HepG2 (cell line): ENCODE results near the gene NAA15. TPM values are rescaled to one million over a fixed set of nuclear protein-coding genes. Genes with fewer than 3 reads are reported as not detected.
A peak's percentile ranks its signal among the peaks of the same experiment; 100 is the strongest.

Experiments used
- CBX1 ChIP-seq: IDR thresholded peaks from one replicate; pipeline ENCODE4 v1.6.1; 2016; ENCODE audit warnings: antibody characterized with exemption, low read depth
- CBX5 ChIP-seq: sonication (generic); formaldehyde crosslinking; IDR thresholded peaks from 2 replicates; pipeline ENCODE4 v1.4.0; 2020; ENCODE audit warnings: missing genetic modification reagents, borderline replicate concordance
- DMAP1 ChIP-seq: IDR thresholded peaks from 2 replicates; pipeline ENCODE4 v1.6.1; 2016
- ESRRA ChIP-seq: sonication (generic); formaldehyde crosslinking; IDR thresholded peaks from 2 replicates; pipeline ENCODE4 v1.5.1; 2020; ENCODE audit warnings: mild to moderate bottlenecking, low read depth, missing genetic modification reagents
- KAT2B ChIP-seq: fragments of 150-350 bp; IDR thresholded peaks from 2 replicates; pipeline ENCODE4 v1.6.1; 2014; ENCODE audit warnings: low read depth, low read length, borderline replicate concordance
- PITX1 ChIP-seq: sonication (generic); formaldehyde crosslinking; IDR thresholded peaks from 2 replicates; pipeline ENCODE4 v1.5.1; 2020; ENCODE audit warnings: mild to moderate bottlenecking, missing genetic modification reagents
- SIX4 ChIP-seq: sonication (generic); formaldehyde crosslinking; IDR thresholded peaks from 2 replicates; pipeline ENCODE4 v1.4.0; 2020; ENCODE audit warnings: missing genetic modification reagents
- ZC3H4 ChIP-seq: sonication (generic); formaldehyde crosslinking; IDR thresholded peaks from 2 replicates; pipeline ENCODE4 v1.4.0; 2020; ENCODE audit warnings: missing genetic modification reagents, borderline replicate concordance
- ZFP37 ChIP-seq: sonication (generic); formaldehyde crosslinking; IDR thresholded peaks from 2 replicates; pipeline ENCODE4 v1.4.0; 2020; ENCODE audit warnings: missing genetic modification reagents, borderline replicate concordance
- ZMAT3 ChIP-seq: sonication (generic); formaldehyde crosslinking; conservative IDR thresholded peaks from 2 replicates; pipeline ENCODE4 v1.7.0; 2021; ENCODE audit warnings: missing genetic modification reagents
- ZNF180 ChIP-seq: sonication (generic); formaldehyde crosslinking; IDR thresholded peaks from 2 replicates; pipeline ENCODE4 v1.4.0; 2020; ENCODE audit warnings: low read depth, missing genetic modification reagents, borderline replicate concordance
- ZNF264 ChIP-seq: sonication (generic); formaldehyde crosslinking; IDR thresholded peaks from 2 replicates; pipeline ENCODE4 v1.4.0; 2020; ENCODE audit warnings: missing genetic modification reagents
- ZSCAN21 ChIP-seq: sonication (generic); formaldehyde crosslinking; IDR thresholded peaks from 2 replicates; pipeline ENCODE4 v1.8.0; 2022; ENCODE audit warnings: mild to moderate bottlenecking, missing genetic modification reagents, moderate library complexity, borderline replicate concordance
- polyA plus RNA-seq, 8 experiments: library from polyadenylated mRNA; depleted of rRNA in 3 of 8; stranded (reverse) in 7 of 8; unstranded in 1 of 8; fragments of >200 nt; fragmentation: Illumina TruSeq in 4 of 8; extraction: Trizol in 4 of 8; gene quantifications; 2 replicates each; pipeline versions ENCODE4 v1.2.1 to v1.2.3, GENCODE V29; 2011 to 2016; ENCODE audit warnings: low read depth in 4 of 8, missing spikeins in 1 of 8, mixed read lengths in 1 of 8; ENCODE audit not compliant: insufficient read depth in 1 of 8
- total RNA-seq, 5 experiments: library from RNA; depleted of rRNA; stranded (reverse); fragments of >200 nt; fragmentation: Illumina TruSeq; extraction: Trizol; gene quantifications; 2 replicates each; pipeline ENCODE4 v1.2.3, GENCODE V29; 2016; ENCODE audit warnings: low read depth in 1 of 5
- TF ChIP-seq, protein P1 (sequence below): sonication (generic); formaldehyde crosslinking; IDR thresholded peaks from 2 replicates; pipeline ENCODE4 v1.9.0; 2021; ENCODE audit warnings: missing genetic modification reagents, borderline replicate concordance
- TF ChIP-seq, protein P2 (sequence below): sonication (generic); formaldehyde crosslinking; IDR thresholded peaks from 2 replicates; pipeline ENCODE4 v1.4.0; 2020; ENCODE audit warnings: missing genetic modification reagents, borderline replicate concordance
- TF ChIP-seq, protein P3 (sequence below): sonication (generic); formaldehyde crosslinking; IDR thresholded peaks from 2 replicates; pipeline ENCODE4 v1.5.0; 2020; ENCODE audit warnings: mild to moderate bottlenecking, low read depth, missing genetic modification reagents, borderline replicate concordance
- TF ChIP-seq, protein P4 (sequence below): sonication (generic); formaldehyde crosslinking; IDR thresholded peaks from 2 replicates; pipeline ENCODE4 v1.5.1; 2020; ENCODE audit warnings: missing genetic modification reagents, mild to moderate bottlenecking, borderline replicate concordance
- TF ChIP-seq, protein P5 (sequence below): IDR thresholded peaks from 2 replicates; pipeline ENCODE4 v1.6.1; 2012; ENCODE audit warnings: inconsistent platforms
- TF ChIP-seq, protein P6 (sequence below): sonication (generic); formaldehyde crosslinking; IDR thresholded peaks from 2 replicates; pipeline ENCODE4 v1.4.0; 2020; ENCODE audit warnings: mild to moderate bottlenecking, missing genetic modification reagents
- TF ChIP-seq, protein P7 (sequence below): sonication (generic); formaldehyde crosslinking; IDR thresholded peaks from 2 replicates; pipeline ENCODE4 v1.9.0; 2022; ENCODE audit warnings: low read depth, missing genetic modification reagents

Gene NAA15
- total and polyA plus RNA-seq, 2 of the 13 experiments (the other 11 are each of a cell fraction or from before 2014, with no cell fraction given): 6.2 to 50.2 TPM

DNA sequence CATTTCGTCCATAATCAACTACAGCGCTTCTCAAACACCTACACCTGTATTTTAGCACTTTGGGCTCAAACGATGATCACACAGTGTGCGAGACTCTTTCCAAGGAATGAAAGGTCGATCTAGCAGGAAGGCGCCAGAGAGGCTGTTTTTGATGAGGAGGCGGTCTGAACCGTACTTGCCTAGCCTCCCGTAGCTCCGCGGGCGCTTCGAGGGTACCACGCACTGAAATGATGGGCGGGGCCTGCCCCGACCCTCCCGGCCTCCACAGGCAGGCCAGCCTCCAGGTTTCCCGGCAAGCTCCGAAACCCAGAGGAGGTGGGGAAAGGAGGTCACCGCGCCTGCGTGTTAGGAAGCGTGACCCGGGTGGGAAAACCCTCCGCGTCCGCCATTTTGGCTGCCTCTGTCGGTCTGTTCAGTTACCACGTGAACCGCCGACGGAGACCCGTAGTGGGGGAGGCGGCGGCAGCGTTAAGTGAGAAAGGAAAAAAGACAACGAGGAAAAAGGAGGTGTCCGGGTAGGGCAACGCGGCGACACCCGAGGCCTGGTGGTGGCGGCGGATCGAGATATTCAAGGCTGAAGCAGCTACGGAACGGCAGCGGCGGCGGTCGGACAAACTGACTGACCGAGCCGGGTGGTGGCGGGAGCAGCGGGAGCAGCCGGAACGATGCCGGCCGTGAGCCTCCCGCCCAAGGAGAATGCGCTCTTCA, at the start of gene NAA15 (continued):
- TF ChIP-seq ZC3H4 (CRISPR knock-in tag): no peak
- TF ChIP-seq ZFP37 (CRISPR knock-in tag): no peak
- TF ChIP-seq PITX1 (CRISPR knock-in tag): no peak; the same call in none of the 2 replicates
- TF ChIP-seq, protein P1, sequence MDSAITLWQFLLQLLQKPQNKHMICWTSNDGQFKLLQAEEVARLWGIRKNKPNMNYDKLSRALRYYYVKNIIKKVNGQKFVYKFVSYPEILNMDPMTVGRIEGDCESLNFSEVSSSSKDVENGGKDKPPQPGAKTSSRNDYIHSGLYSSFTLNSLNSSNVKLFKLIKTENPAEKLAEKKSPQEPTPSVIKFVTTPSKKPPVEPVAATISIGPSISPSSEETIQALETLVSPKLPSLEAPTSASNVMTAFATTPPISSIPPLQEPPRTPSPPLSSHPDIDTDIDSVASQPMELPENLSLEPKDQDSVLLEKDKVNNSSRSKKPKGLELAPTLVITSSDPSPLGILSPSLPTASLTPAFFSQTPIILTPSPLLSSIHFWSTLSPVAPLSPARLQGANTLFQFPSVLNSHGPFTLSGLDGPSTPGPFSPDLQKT (CRISPR knock-in tag): no peak
- TF ChIP-seq, protein P2, sequence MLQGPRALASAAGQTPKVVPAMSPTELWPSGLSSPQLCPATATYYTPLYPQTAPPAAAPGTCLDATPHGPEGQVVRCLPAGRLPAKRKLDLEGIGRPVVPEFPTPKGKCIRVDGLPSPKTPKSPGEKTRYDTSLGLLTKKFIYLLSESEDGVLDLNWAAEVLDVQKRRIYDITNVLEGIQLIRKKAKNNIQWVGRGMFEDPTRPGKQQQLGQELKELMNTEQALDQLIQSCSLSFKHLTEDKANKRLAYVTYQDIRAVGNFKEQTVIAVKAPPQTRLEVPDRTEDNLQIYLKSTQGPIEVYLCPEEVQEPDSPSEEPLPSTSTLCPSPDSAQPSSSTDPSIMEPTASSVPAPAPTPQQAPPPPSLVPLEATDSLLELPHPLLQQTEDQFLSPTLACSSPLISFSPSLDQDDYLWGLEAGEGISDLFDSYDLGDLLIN (CRISPR knock-in tag): no peak
- TF ChIP-seq ZMAT3 (CRISPR knock-in tag): 0 out of 2 replicates have a peak, but pooled peaks have one; percentile 57
- TF ChIP-seq, protein P3, sequence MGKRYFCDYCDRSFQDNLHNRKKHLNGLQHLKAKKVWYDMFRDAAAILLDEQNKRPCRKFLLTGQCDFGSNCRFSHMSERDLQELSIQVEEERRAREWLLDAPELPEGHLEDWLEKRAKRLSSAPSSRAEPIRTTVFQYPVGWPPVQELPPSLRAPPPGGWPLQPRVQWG: no peak
- TF ChIP-seq ZSCAN21 (CRISPR knock-in tag): peak; percentile 50; the same call in 1 of the 2 replicates
- peak; percentile 59; the same call in 1 of the 2 replicates for TF ChIP-seq CBX5
- no peak; the same call in 1 of the 2 replicates for TF ChIP-seq SIX4 (CRISPR knock-in tag)
- peak; percentile 96 for TF ChIP-seq DMAP1 (CRISPR knock-in tag)
- TF ChIP-seq, protein P4, sequence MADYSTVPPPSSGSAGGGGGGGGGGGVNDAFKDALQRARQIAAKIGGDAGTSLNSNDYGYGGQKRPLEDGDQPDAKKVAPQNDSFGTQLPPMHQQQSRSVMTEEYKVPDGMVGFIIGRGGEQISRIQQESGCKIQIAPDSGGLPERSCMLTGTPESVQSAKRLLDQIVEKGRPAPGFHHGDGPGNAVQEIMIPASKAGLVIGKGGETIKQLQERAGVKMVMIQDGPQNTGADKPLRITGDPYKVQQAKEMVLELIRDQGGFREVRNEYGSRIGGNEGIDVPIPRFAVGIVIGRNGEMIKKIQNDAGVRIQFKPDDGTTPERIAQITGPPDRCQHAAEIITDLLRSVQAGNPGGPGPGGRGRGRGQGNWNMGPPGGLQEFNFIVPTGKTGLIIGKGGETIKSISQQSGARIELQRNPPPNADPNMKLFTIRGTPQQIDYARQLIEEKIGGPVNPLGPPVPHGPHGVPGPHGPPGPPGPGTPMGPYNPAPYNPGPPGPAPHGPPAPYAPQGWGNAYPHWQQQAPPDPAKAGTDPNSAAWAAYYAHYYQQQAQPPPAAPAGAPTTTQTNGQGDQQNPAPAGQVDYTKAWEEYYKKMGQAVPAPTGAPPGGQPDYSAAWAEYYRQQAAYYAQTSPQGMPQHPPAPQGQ (CRISPR knock-in tag): no peak
- TF ChIP-seq ZNF180: no peak
- no peak for TF ChIP-seq ESRRA (CRISPR knock-in tag)
- TF ChIP-seq, protein P5, sequence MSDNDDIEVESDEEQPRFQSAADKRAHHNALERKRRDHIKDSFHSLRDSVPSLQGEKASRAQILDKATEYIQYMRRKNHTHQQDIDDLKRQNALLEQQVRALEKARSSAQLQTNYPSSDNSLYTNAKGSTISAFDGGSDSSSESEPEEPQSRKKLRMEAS: peak; percentile 98
- TF ChIP-seq CBX1: no peak
- TF ChIP-seq KAT2B: no peak
- no peak for TF ChIP-seq ZNF264
- TF ChIP-seq, protein P6, sequence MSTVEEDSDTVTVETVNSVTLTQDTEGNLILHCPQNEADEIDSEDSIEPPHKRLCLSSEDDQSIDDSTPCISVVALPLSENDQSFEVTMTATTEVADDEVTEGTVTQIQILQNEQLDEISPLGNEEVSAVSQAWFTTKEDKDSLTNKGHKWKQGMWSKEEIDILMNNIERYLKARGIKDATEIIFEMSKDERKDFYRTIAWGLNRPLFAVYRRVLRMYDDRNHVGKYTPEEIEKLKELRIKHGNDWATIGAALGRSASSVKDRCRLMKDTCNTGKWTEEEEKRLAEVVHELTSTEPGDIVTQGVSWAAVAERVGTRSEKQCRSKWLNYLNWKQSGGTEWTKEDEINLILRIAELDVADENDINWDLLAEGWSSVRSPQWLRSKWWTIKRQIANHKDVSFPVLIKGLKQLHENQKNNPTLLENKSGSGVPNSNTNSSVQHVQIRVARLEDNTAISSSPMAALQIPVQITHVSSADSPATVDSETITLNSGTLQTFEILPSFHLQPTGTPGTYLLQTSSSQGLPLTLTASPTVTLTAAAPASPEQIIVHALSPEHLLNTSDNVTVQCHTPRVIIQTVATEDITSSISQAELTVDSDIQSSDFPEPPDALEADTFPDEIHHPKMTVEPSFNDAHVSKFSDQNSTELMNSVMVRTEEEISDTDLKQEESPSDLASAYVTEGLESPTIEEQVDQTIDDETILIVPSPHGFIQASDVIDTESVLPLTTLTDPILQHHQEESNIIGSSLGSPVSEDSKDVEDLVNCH (CRISPR knock-in tag): no peak
- TF ChIP-seq, protein P7, sequence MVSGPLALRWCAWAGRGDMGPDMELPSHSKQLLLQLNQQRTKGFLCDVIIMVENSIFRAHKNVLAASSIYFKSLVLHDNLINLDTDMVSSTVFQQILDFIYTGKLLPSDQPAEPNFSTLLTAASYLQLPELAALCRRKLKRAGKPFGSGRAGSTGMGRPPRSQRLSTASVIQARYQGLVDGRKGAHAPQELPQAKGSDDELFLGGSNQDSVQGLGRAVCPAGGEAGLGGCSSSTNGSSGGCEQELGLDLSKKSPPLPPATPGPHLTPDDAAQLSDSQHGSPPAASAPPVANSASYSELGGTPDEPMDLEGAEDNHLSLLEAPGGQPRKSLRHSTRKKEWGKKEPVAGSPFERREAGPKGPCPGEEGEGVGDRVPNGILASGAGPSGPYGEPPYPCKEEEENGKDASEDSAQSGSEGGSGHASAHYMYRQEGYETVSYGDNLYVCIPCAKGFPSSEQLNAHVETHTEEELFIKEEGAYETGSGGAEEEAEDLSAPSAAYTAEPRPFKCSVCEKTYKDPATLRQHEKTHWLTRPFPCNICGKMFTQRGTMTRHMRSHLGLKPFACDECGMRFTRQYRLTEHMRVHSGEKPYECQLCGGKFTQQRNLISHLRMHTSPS (CRISPR knock-in tag): peak; percentile 66; the same call in 1 of the 2 replicates
